ENCODE results near the gene CPE. TPM values are rescaled to one million over a fixed set of nuclear protein-coding genes. Genes with fewer than 3 reads are reported as not detected.

Gene CPE
- total and polyA plus RNA-seq, 10 of the 15 experiments (the other 5 are each of a cell fraction or from before 2014, with no cell fraction given) = 0.05 to 0.14 TPM; not detected in 8

DNA sequence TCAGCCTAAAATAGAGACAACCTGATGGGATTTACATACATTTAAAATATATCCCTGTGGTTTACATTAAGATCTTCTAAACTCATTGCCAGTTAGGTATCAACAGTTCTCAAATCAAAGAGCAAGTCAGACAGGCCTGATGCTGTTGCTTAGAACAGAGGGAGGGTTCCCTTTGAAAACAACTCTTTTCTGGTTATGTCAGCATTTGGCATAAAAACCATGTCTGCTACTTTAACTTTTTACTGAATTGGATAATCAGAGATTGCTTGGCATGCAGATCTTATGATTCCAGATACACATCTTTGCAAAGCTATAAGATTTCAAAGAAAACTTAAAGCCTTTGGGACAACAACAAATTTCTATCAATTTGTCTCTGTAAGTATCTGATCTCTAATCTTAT is 140.8 kb downstream of the CPE start:
- intact Hi-C loops (cut with micrococcal nuclease; ENCODE audit: unreplicated experiment) (no loop called here), in situ Hi-C loops (cut with MboI) (no loop called here)
- BruUV-seq (replicated peaks) = no TSS peak
- FAIRE-seq = no peak
- no peak overlapping the region for H3K9ac ChIP-seq (ENCODE audit: control insufficient read depth, insufficient read depth, low read length)
- H2AFZ ChIP-seq (ENCODE audit: control insufficient read depth, low read depth, low read length) = no peak overlapping the region
- ATAC-seq = no peak
- H3K36me3 ChIP-seq (ENCODE audit: control insufficient read depth in 2 of 2, insufficient read depth in 2 of 2, low read length in 1 of 2) = no peaks in the 10 kb centered on the region
- TF ChIP-seq, protein P1, sequence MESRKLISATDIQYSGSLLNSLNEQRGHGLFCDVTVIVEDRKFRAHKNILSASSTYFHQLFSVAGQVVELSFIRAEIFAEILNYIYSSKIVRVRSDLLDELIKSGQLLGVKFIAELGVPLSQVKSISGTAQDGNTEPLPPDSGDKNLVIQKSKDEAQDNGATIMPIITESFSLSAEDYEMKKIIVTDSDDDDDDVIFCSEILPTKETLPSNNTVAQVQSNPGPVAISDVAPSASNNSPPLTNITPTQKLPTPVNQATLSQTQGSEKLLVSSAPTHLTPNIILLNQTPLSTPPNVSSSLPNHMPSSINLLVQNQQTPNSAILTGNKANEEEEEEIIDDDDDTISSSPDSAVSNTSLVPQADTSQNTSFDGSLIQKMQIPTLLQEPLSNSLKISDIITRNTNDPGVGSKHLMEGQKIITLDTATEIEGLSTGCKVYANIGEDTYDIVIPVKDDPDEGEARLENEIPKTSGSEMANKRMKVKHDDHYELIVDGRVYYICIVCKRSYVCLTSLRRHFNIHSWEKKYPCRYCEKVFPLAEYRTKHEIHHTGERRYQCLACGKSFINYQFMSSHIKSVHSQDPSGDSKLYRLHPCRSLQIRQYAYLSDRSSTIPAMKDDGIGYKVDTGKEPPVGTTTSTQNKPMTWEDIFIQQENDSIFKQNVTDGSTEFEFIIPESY (IDR thresholded peaks at IDR 0.05) = no peak
- no peak overlapping the region for H3K27ac ChIP-seq (ENCODE audit: control insufficient read depth, insufficient read depth)
- H3K79me2 ChIP-seq (ENCODE audit: control insufficient read depth, insufficient read depth, low read length) = no peaks in the 10 kb centered on the region
- ChIA-PET CTCF (no interaction called here), RAD21 (ENCODE audit: unreplicated experiment) (no interaction called here), SMC1A (ENCODE audit: uncharacterized antibody, unreplicated experiment) (no interaction called here), POLR2A (no interaction called here)
- no peaks in the 10 kb centered on the region for H3K4me1 ChIP-seq (ENCODE audit: control insufficient read depth, insufficient read depth, low read length)
- no peak for DNase-seq (ENCODE audit: low read depth, low spot score)
- no peak overlapping the region for H3K4me3 ChIP-seq
- H3K27me3 ChIP-seq (replicated peaks in 1 of 2; ENCODE audit: control insufficient read depth in 2 of 2, insufficient read depth in 2 of 2, low read length in 1 of 2) = no peaks in the 10 kb centered on the region
- no peak overlapping the region for H3K4me2 ChIP-seq (ENCODE audit: control insufficient read depth, insufficient read depth)
- no peaks in the 10 kb centered on the region for H4K20me1 ChIP-seq (ENCODE audit: control insufficient read depth, insufficient read depth)
- no peaks in the 10 kb centered on the region for H3K9me3 ChIP-seq (replicated peaks; ENCODE audit: control insufficient read depth, insufficient read depth, low read length)

DNA sequence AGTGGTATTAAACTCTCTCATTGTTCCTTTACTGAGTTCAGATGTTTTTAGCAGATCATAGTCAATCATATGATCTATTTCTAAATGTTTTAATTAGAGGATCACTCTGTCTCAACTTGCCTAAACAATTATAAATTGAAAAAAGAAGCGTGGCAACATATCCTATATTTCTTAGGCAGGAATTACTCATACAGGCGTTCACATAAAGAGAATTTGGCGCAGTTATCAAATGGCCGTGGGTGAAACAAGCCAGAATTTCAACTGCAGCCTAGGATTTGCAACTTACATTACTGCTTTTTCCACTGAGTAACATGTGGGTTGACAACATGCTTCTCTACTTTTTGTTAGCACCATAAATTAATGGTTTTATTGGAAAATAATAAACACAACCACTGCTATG is 141.3 kb downstream of the CPE start:
- DNase-seq (ENCODE audit: low read depth, low spot score) (no peak), ATAC-seq (no peak), FAIRE-seq (no peak)
- WGBS (ENCODE audit: insufficient coverage, insufficient replicate concordance, low lambda C conversion rate, missing lambda C conversion rate) = 35% methylated on average over 4 of the region's 4 CpGs
- in situ Hi-C loops (cut with MboI) (no loop called here), intact Hi-C loops (cut with micrococcal nuclease; ENCODE audit: unreplicated experiment) (no loop called here)
- no peaks in the 10 kb centered on the region for H3K4me1 ChIP-seq (ENCODE audit: control insufficient read depth, insufficient read depth, low read length)
- CTCF ChIA-PET = no interaction called here
- H3K9me3 ChIP-seq (replicated peaks; ENCODE audit: control insufficient read depth, insufficient read depth, low read length) = no peaks in the 10 kb centered on the region
- no peak overlapping the region for H3K9ac ChIP-seq (ENCODE audit: control insufficient read depth, insufficient read depth, low read length)
- BruUV-seq (replicated peaks) = no TSS peak
- no peak overlapping the region for H3K4me3 ChIP-seq
- RAD21 ChIA-PET (ENCODE audit: unreplicated experiment) = no interaction called here
- H3K36me3 ChIP-seq (ENCODE audit: control insufficient read depth in 2 of 2, insufficient read depth in 2 of 2, low read length in 1 of 2) = no peaks in the 10 kb centered on the region
- no peaks in the 10 kb centered on the region for H3K79me2 ChIP-seq (ENCODE audit: control insufficient read depth, insufficient read depth, low read length)
- H4K20me1 ChIP-seq (ENCODE audit: control insufficient read depth, insufficient read depth) = no peaks in the 10 kb centered on the region
- no peak overlapping the region for H3K4me2 ChIP-seq (ENCODE audit: control insufficient read depth, insufficient read depth)
- TF ChIP-seq, protein P2, sequence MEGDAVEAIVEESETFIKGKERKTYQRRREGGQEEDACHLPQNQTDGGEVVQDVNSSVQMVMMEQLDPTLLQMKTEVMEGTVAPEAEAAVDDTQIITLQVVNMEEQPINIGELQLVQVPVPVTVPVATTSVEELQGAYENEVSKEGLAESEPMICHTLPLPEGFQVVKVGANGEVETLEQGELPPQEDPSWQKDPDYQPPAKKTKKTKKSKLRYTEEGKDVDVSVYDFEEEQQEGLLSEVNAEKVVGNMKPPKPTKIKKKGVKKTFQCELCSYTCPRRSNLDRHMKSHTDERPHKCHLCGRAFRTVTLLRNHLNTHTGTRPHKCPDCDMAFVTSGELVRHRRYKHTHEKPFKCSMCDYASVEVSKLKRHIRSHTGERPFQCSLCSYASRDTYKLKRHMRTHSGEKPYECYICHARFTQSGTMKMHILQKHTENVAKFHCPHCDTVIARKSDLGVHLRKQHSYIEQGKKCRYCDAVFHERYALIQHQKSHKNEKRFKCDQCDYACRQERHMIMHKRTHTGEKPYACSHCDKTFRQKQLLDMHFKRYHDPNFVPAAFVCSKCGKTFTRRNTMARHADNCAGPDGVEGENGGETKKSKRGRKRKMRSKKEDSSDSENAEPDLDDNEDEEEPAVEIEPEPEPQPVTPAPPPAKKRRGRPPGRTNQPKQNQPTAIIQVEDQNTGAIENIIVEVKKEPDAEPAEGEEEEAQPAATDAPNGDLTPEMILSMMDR (IDR thresholded peaks at IDR 0.05 in 2 of 3, conservative IDR thresholded peaks at IDR 0.05 in 1 of 3; ENCODE audit: control insufficient read depth in 2 of 3, extremely low read depth in 1 of 3, insufficient read depth in 1 of 3, low read depth in 3 of 3, low read length in 3 of 3) = no peak
- no peak for TF ChIP-seq CBX5 (IDR thresholded peaks at IDR 0.05; ENCODE audit: low read depth)
- TF ChIP-seq NFXL1 (IDR thresholded peaks at IDR 0.05; ENCODE audit: borderline replicate concordance) = no peak
- TF ChIP-seq MXI1 (IDR thresholded peaks at IDR 0.05; ENCODE audit: low read depth, low read length) = no peak
- TF ChIP-seq BCL11A (IDR thresholded peaks at IDR 0.05; ENCODE audit: low read depth, low read length) = no peak
- no peak for TF ChIP-seq ATF7 (IDR thresholded peaks at IDR 0.05; ENCODE audit: low read depth)
- TF ChIP-seq NFYB (IDR thresholded peaks at IDR 0.05; ENCODE audit: insufficient read depth, low read depth, low read length) = no peak
- no peak for TF ChIP-seq TBL1XR1 (IDR thresholded peaks at IDR 0.05; ENCODE audit: low read depth, low read length)
- no peaks in the 10 kb centered on the region for H3K27me3 ChIP-seq (replicated peaks in 1 of 2; ENCODE audit: control insufficient read depth in 2 of 2, insufficient read depth in 2 of 2, low read length in 1 of 2)
- POLR2A ChIA-PET = no interaction called here
- no peak overlapping the region for H2AFZ ChIP-seq (ENCODE audit: control insufficient read depth, low read depth, low read length)
- SMC1A ChIA-PET (ENCODE audit: uncharacterized antibody, unreplicated experiment) = no interaction called here
- no peak overlapping the region for H3K27ac ChIP-seq (ENCODE audit: control insufficient read depth, insufficient read depth)

Measured in GM12878 (cell line).